GM21737 (cell line): ENCODE data around the gene NPTX1.
"Not testable (repeated sequence)": the region's sequence is repeated elsewhere in the genome, so short reads cannot be mapped to it uniquely, and the experiment has no call there.

Experiments used
- ATAC-seq: cut with Tn5 transposase; IDR thresholded peaks from one replicate; pipeline ENCODE4 v1.9.1; 2021; ENCODE audit warnings: mild to moderate bottlenecking, moderate library complexity; ENCODE audit not compliant: unreplicated experiment

Gene NPTX1, protein sequence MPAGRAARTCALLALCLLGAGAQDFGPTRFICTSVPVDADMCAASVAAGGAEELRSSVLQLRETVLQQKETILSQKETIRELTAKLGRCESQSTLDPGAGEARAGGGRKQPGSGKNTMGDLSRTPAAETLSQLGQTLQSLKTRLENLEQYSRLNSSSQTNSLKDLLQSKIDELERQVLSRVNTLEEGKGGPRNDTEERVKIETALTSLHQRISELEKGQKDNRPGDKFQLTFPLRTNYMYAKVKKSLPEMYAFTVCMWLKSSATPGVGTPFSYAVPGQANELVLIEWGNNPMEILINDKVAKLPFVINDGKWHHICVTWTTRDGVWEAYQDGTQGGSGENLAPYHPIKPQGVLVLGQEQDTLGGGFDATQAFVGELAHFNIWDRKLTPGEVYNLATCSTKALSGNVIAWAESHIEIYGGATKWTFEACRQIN

DNA sequence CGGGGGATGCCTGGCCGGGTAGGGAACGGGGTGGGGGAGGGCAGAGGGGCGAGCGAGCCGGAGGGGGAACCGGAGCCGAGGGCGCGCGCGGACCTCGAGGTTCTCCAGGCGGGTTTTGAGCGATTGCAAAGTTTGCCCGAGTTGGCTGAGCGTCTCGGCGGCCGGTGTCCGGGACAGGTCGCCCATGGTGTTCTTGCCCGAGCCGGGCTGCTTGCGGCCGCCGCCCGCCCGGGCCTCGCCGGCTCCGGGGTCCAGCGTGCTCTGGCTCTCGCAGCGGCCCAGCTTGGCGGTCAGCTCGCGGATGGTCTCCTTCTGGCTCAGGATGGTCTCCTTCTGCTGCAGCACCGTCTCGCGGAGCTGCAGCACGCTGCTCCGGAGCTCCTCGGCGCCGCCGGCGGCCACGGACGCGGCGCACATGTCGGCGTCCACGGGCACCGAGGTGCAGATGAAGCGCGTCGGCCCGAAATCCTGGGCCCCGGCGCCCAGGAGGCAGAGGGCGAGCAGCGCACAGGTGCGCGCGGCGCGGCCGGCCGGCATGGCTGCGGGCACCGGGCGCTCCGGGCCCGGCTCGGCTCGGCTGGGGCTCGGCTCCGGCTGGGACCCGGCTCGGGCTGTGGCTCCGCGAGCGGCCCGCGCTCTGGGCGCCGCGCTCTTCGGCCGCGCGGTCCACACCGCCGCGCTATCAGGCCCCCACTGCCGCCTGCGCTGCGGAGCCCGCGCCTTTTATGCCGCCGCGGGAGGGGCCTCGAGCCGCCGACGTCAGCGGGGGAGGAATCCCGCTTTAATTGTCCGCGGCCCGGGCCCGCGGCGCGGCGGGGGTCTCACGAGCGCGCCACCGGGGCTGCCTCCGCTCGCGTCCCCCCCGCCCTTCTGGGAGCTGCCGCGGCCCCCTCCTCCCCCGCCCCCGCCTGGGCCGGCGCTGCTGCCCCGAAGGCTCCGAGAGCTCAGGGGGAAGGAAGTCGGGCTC is at the start of gene NPTX1:
NPTX1 (minus strand) TSS at position 698 of the 967 bp plus-strand sequence; CDS start at position 537, 161 bp downstream.
- no peak for ATAC-seq

DNA sequence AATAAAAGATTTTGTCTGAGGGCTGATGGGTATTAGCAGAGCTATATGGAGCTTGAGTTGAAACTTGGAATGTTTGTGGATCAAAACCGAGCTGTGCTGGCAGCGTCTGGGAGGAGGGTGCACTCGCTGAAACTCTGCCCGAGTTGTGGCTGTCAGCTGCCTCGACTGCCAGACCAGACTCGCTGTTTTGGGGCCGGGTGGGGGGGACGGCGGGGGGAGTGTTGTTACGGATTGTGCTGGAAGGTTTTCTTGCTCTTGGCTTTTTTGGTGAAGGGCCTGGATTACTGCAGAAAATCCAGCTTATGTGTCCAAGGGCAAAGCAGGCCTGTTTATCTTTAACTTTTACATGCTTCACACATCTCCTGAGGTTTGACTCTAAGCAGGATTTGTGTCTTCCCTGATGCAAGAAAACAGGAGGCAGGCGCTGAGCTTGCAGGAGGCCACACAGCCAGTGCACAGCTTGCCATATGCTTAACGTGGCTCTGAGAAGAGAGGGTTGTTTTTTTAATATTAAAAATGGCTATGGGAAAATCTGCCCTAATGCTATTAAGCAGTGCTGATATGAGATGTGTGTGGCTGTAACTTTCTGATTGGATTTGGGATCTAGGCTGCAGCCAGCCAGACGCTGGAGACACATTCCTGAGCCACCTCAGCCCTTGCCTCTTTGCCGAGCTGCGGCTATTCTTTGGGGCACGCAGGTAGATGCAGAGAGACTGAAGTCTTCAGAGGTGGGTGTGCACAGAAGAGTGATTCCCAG is 47.7 kb upstream of the NPTX1 start:
- ATAC-seq, result no peak

DNA sequence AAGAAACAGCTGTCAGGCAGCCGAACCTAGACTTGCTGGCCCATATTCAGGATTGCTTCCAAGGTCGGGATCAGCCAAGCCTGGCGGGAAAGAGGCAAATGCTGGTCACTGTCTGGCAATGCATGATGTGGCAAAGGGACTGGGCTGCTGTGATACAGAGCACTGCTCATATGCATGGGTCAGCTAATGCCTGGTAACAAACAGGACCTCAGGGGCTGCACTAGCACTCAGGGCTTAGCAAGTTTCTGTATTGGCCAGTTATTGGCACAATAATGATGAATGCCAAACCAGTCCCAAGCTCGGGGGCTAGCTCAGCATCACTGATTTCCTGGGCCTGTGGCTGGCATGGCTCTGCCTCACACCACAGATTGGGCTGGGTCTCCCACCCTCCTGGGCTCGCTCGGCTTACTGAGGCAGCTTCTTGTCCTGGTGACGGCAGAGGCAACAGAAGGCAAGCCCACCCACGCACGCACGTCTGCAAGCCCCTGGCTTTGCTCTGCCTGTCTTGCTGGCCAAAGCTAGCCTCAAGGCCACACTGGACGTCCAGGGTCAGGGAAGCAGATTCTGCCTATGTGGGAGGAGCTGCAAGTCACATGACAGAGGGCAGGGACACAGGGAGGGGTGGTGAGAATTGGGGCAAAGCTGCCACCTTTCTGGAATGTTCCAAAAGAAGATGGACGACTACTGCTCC is 46.8 kb upstream of the NPTX1 start:
- no peak for ATAC-seq

DNA sequence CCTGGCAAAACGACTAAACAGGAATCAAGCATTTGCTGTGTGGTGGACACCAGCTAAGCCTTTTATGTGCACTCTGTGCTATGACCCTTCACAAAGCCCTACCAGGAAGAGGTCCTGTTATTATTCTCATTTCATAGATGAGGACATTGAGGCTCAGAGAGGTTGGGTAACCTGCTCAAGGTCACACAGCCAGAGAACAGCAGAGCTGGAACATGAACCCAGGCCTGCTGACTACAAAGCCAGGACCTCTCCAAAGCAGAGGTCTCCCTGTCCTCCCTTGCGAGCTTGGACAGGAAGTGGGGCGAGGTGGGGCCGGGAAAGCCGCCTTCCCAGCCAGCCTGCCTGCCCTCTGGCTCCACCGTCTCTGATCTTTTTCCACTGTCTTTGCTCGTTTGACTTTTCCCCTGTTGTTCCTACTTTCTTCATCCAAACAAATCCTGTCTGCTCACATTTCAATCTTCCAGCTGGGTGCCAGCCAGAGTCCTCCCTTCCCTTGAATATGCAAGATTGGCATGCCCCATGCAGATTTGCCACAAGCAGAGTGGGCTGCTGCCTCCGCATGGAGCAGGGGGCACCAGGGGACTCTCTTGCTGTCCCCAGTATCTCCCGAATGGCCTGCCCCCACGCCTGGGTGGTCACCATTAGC is 44.5 kb upstream of the NPTX1 start:
- no peak for ATAC-seq

DNA sequence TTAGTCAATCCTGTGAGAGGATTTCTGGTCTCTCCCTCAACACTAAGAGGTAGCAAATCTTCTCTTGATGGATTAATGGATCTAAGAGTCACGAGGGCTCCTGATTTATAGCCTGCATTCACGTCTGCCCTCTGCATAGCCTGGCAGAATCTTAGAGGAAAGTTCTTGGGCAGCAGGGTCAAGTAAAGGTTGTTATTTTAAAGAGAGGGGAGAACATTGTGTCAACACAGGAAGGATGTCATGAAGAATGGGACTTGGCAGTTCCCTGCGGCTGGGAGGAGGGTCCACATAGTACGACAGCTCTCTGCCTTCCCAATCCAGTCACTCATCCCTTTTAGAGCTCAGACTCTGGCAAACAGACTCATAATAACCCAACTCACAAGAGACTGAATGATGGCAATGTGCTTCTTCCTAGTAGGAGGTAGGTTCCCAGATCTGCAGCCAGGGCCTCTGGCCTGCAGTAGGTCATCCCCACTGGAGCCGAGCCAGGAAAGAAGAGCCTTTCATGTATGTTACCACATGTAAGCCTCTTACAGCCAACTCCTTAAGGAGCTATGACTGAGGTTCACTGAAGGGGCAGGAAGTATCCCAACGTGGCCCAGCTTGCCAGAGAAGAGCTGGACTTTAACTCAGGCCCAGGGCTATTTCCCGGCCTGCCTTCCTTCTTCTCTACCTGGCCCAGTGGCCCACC is 42.8 kb upstream of the NPTX1 start:
- ATAC-seq, result no peak

GRCh38 chr17:80518392-80518791 is 42.0 kb upstream of the NPTX1 start:
- ATAC-seq, result no peak

DNA sequence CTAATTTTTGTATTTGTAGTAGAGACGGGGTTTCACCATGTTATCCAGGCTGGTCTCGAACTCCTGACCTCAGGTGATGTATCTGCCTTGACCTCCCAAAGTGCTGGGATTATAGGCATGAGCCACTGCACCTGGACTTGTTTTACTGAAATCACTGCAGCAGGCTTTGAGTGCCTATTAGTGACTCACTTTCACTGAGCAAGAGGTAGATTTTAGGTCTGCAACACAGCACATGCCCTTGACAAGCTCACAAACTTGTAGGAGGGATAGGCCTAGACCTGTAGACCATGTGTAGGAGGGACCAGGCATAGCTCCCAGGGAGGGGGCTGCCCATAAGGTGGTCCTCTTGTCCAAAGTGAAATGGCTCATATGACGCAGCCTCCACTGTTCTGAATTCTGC is 41.2 kb upstream of the NPTX1 start:
- no peak for ATAC-seq

DNA sequence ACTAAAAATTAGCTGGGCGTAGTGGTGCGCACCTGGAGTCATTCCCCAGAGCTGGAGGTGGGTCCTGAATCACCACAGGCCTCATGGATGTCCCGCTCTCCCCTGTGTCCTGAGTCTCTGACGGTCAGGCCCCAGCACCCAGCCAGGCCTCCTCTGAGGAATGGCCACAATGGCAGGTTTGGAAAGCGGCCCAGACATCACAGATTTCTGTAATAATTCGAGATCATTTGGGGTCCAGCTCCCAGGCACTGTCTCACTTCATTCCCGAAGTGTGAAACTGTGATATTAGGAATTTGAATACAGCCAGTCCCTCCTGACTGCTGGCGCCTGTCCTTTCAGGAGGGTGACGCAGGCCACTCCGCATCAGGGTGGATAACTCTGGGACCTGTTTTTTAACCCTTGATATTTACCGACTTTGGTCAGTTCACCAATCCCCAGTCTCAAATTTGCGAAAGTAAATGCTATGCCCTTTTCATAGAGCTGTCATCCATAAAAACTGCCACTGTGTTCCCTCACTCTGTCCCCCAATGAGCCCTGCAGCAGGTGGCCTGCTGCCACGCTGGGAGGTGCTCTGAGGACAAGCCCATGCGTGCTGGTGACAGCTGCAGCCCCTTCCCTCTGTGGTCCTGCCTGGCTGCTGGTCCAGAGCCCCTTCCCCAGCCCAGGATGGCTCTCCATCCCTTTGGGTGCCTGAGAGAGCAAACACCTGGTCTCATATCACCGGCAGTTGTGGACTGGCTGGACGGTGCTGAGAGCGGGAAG is 39.9 kb upstream of the NPTX1 start:
- ATAC-seq, result no peak

- no peak for ATAC-seq
Measured at GRCh38 chr17:80513892-80514291, 37.5 kb upstream of the NPTX1 start.

- no peak for ATAC-seq
Measured at GRCh38 chr17:80513201-80513600, 36.8 kb upstream of the NPTX1 start.

GRCh38 chr17:80512233-80512632 is 35.8 kb upstream of the NPTX1 start:
- ATAC-seq, result no peak

GRCh38 chr17:80511222-80512180 is 35.1 kb upstream of the NPTX1 start:
- ATAC-seq, result no peak

GRCh38 chr17:80510772-80511171 is 34.4 kb upstream of the NPTX1 start:
- ATAC-seq, result no peak

- ATAC-seq, result no peak
Measured at GRCh38 chr17:80510132-80510531, 33.7 kb upstream of the NPTX1 start.

DNA sequence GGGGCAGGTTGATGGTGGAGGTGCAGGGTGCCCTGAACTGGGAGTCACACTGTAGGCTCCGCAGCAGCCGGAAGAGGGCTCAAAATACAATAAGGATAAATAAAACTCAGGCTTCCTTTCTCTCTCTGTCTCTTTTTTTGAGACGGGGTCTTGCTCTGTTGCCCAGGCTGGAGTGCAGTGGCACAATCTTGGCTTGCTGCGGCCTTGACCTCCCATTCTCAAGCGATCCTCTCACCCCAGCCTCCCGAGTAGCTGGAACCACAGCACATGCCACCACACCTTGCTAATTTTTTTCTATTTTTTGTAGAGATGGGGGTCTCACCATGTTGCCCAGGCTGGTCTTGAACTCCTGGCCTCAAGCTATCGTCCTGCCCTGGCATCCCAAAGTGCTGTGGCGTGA is 32.9 kb upstream of the NPTX1 start:
- ATAC-seq, result no peak

DNA sequence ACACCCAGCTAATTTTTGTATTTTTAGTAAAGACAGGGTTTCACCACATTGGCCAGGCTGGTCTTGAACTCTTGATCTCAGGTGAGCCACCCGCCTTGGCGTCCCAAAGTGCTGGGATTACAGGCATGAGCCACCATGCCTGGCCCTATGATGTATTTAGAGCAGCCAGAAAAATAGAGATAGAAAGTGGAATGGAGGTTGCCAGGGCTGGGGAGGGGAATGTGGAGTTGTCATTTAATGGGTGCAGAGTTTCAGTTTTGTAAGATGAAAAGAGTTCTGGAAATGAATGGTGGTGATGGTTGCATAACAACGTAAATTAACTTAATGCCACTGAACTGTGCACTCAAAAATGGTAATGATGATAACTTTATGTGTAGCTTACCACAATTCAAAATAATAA is 31.6 kb upstream of the NPTX1 start:
- ATAC-seq, result no peak

GRCh38 chr17:80507177-80507576 is 30.8 kb upstream of the NPTX1 start:
- ATAC-seq, result not testable (repeated sequence)
